Measurements from ENCODE around the gene LARGE1. TPM values are rescaled to one million over a fixed set of nuclear protein-coding genes. Genes with fewer than 3 reads are reported as not detected.
A peak's percentile ranks its signal among the peaks of the same experiment; 100 is the strongest.

Gene LARGE1
- total RNA-seq, 4 donors from 2014 or later = 24.9 to 51.0 (median 32.7) TPM

- H3K9me3 ChIP-seq = no peaks in the 10 kb centered on the region
- H3K27ac ChIP-seq = peak overlapping the region in 1 of 4 donors; percentile 85
- no peak overlapping the region for H3K4me3 ChIP-seq
- no peak for DNase-seq (ENCODE audit: low spot score in 2 of 2)
- H3K36me3 ChIP-seq = no peaks in the 10 kb centered on the region
- no peaks in the 10 kb centered on the region for H3K27me3 ChIP-seq
- no peak for TF ChIP-seq POLR2A (IDR thresholded peaks at IDR 0.05)
- TF ChIP-seq EP300 (IDR thresholded peaks at IDR 0.05) = no peak
- TF ChIP-seq, protein P1, sequence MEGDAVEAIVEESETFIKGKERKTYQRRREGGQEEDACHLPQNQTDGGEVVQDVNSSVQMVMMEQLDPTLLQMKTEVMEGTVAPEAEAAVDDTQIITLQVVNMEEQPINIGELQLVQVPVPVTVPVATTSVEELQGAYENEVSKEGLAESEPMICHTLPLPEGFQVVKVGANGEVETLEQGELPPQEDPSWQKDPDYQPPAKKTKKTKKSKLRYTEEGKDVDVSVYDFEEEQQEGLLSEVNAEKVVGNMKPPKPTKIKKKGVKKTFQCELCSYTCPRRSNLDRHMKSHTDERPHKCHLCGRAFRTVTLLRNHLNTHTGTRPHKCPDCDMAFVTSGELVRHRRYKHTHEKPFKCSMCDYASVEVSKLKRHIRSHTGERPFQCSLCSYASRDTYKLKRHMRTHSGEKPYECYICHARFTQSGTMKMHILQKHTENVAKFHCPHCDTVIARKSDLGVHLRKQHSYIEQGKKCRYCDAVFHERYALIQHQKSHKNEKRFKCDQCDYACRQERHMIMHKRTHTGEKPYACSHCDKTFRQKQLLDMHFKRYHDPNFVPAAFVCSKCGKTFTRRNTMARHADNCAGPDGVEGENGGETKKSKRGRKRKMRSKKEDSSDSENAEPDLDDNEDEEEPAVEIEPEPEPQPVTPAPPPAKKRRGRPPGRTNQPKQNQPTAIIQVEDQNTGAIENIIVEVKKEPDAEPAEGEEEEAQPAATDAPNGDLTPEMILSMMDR (IDR thresholded peaks at IDR 0.05) = no peak
- H3K4me1 ChIP-seq = peaks cover 0 to 36% (median 19%) of the 10 kb centered on the region in 4 donors
- WGBS, 2 donors = 100% methylated on average over 1 of the region's 1 CpG
Measured at GRCh38 chr22:33865996-33866395, 54.3 kb downstream of the LARGE1 start.

DNA sequence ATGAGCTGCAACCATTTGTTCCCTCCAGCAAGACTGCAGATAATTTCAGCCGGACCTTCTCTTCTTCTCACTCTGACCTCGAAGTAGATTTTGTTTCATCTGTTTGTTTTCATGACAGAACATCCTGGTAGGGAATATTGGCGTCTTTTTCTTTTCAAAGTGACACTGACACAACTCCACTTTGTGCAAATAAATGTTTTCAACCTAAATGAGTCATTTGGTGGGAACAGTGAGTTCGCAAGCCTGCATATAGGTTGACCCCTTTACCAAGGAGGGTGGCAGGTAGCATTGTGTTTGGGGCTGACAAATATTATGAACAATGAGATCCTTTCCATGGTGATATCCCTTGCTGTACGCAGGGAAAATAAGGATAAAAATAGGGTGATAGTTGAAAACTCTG lies 55.0 kb downstream of the LARGE1 start:
- peaks cover 0 to 41% (median 20%) of the 10 kb centered on the region in 4 donors for H3K4me1 ChIP-seq
- H3K27me3 ChIP-seq = no peaks in the 10 kb centered on the region
- no peaks in the 10 kb centered on the region for H3K9me3 ChIP-seq
- H3K4me3 ChIP-seq = no peak overlapping the region
- H3K36me3 ChIP-seq = no peaks in the 10 kb centered on the region
- TF ChIP-seq POLR2A (IDR thresholded peaks at IDR 0.05) (no peak), EP300 (IDR thresholded peaks at IDR 0.05) (no peak)
- TF ChIP-seq, protein P1 (IDR thresholded peaks at IDR 0.05) = no peak
- DNase-seq (ENCODE audit: low spot score in 2 of 2) = no peak
- WGBS, 2 donors = 64 to 81% methylated on average over 5 of the region's 5 CpGs
- peak overlapping the region in 2 of 4 donors; percentile 23 to 85 for H3K27ac ChIP-seq

- peaks cover 0 to 38% (median 18%) of the 10 kb centered on the region in 4 donors for H3K4me1 ChIP-seq
- H3K9me3 ChIP-seq = no peaks in the 10 kb centered on the region
- TF ChIP-seq, protein P1 (IDR thresholded peaks at IDR 0.05) = no peak
- TF ChIP-seq POLR2A (IDR thresholded peaks at IDR 0.05) (no peak), EP300 (IDR thresholded peaks at IDR 0.05) (no peak)
- H3K27me3 ChIP-seq = no peaks in the 10 kb centered on the region
- no peak for DNase-seq (ENCODE audit: low spot score in 2 of 2)
- H3K27ac ChIP-seq = peak overlapping the region in 2 of 4 donors; percentile 23 to 85
- 68 to 73% methylated on average over 7 of the region's 7 CpGs for WGBS, 2 donors
- no peaks in the 10 kb centered on the region for H3K36me3 ChIP-seq
- H3K4me3 ChIP-seq = no peak overlapping the region
Measured at GRCh38 chr22:33864723-33865130, 55.5 kb downstream of the LARGE1 start.

GRCh38 chr22:33861216-33861875 lies 58.9 kb downstream of the LARGE1 start:
- no peak for DNase-seq (ENCODE audit: low spot score in 2 of 2)
- no peak overlapping the region for H3K4me3 ChIP-seq
- no peak overlapping the region for H3K27ac ChIP-seq
- no peaks in the 10 kb centered on the region for H3K27me3 ChIP-seq
- peaks cover 0 to 19% (median 8%) of the 10 kb centered on the region in 4 donors for H3K4me1 ChIP-seq
- TF ChIP-seq, protein P1 (IDR thresholded peaks at IDR 0.05) = no peak
- no peak for TF ChIP-seq EP300 (IDR thresholded peaks at IDR 0.05)
- no peak for TF ChIP-seq POLR2A (IDR thresholded peaks at IDR 0.05)
- 76 to 84% methylated on average over 12 of the region's 12 CpGs for WGBS, 2 donors
- H3K36me3 ChIP-seq = no peaks in the 10 kb centered on the region
- no peaks in the 10 kb centered on the region for H3K9me3 ChIP-seq

DNA sequence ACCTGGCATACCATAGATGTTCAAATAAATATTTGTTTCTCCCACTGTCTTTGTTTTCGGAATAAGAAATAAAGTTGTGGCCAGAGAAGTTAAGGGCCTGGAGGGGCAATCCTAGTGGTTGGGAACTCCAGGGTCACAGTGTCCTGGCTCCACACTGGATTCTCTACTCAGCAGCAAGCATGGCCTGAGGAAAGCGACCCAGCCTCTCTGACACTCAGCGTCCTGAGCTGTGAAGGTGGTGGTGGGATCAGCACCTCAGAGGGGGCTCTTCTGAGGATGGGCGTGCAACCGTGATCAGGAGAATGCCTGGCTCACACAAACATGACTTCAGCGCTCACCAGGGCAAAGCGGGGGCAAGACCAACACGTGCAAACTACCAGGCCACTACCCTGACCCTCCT lies 59.9 kb downstream of the LARGE1 start:
- no peak overlapping the region for H3K4me3 ChIP-seq
- no peaks in the 10 kb centered on the region for H3K36me3 ChIP-seq
- DNase-seq (ENCODE audit: low spot score in 2 of 2) = no peak
- no peaks in the 10 kb centered on the region for H3K9me3 ChIP-seq
- H3K27ac ChIP-seq = no peak overlapping the region
- peaks cover 0 to 19% (median 5%) of the 10 kb centered on the region in 4 donors for H3K4me1 ChIP-seq
- no peak for TF ChIP-seq EP300 (IDR thresholded peaks at IDR 0.05)
- no peak for TF ChIP-seq POLR2A (IDR thresholded peaks at IDR 0.05)
- TF ChIP-seq, protein P1 (IDR thresholded peaks at IDR 0.05) = no peak
- 81 to 90% methylated on average over 8 of the region's 8 CpGs for WGBS, 2 donors
- H3K27me3 ChIP-seq = no peaks in the 10 kb centered on the region

All from tibial nerve (tissue), 4 donors.